C4-2B (cell line): ENCODE results near the gene EVI5L.

Experiments
- H3K27ac ChIP-seq: fragments of 450-650 bp; 2 replicates; pipeline ENCODE4 v1.5.1; 2017
- ZFX ChIP-seq: fragments of 450-650 bp; IDR thresholded peaks from 2 replicates; pipeline ENCODE4 v1.6.1; 2017
- TF ChIP-seq, protein P1 (sequence below): fragments of 450-650 bp; conservative IDR thresholded peaks from 2 replicates; pipeline ENCODE4 v1.5.1; 2017; ENCODE audit warnings: mild to moderate bottlenecking

Gene EVI5L

DNA sequence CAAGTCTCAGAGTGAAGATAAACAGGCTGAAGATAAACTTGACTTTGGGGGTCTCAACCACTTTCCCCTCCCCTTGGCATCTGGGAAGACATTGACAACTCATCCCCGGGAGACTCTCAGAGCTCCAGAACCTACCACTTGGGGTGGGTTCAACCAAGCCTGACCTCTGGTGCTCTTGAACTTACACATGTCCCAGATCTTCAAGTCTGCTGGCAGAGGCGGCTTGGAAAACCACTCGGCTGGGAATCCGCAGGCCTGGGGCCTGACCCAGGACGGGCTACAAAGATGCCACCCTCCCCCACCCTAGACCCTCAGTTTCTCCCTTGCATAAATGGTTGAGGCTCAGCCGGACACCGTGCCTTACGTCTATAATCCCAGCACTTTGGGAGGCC, 58.8 kb downstream of the EVI5L start:
- TF ChIP-seq, protein P1, sequence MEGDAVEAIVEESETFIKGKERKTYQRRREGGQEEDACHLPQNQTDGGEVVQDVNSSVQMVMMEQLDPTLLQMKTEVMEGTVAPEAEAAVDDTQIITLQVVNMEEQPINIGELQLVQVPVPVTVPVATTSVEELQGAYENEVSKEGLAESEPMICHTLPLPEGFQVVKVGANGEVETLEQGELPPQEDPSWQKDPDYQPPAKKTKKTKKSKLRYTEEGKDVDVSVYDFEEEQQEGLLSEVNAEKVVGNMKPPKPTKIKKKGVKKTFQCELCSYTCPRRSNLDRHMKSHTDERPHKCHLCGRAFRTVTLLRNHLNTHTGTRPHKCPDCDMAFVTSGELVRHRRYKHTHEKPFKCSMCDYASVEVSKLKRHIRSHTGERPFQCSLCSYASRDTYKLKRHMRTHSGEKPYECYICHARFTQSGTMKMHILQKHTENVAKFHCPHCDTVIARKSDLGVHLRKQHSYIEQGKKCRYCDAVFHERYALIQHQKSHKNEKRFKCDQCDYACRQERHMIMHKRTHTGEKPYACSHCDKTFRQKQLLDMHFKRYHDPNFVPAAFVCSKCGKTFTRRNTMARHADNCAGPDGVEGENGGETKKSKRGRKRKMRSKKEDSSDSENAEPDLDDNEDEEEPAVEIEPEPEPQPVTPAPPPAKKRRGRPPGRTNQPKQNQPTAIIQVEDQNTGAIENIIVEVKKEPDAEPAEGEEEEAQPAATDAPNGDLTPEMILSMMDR = no peak
- no peak for TF ChIP-seq ZFX
- H3K27ac ChIP-seq = peak overlapping the region; percentile 71

DNA sequence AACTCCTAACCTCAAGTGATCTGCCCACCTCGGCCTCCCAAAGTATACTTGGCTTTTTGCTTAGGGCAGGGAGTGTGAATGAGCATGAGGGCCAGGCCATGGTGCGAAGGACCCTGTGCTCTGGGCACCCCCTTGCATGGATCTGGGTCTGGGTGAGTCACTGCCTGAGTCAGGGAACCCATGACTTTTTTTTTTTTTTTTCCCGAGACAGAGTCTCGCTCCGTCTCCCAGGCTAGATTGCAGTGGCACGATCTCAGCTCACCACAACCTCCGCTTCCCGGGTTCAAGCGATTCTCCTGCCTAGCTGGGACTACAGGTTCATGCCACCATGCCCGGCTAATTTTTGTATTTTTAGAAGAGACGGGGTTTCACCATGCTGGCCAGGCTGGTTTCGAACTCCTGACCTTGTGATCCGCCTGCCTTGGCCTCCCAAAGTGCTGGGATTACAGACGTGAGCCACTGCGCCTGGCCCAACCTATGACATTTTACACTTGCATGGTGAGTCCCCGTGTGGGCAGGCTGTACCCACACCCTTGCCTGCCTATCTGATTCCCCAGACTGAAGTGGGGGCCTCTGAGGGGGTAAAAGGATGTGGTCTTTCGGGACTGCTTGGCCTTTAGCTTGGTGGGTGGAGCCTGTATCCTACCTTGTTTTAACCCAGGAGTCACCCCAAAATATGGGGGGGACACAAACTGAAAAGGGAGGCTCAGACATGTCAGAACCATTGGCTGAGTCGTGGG, 63.5 kb downstream of the EVI5L start:
- peak overlapping the region; percentile 78 for H3K27ac ChIP-seq

DNA sequence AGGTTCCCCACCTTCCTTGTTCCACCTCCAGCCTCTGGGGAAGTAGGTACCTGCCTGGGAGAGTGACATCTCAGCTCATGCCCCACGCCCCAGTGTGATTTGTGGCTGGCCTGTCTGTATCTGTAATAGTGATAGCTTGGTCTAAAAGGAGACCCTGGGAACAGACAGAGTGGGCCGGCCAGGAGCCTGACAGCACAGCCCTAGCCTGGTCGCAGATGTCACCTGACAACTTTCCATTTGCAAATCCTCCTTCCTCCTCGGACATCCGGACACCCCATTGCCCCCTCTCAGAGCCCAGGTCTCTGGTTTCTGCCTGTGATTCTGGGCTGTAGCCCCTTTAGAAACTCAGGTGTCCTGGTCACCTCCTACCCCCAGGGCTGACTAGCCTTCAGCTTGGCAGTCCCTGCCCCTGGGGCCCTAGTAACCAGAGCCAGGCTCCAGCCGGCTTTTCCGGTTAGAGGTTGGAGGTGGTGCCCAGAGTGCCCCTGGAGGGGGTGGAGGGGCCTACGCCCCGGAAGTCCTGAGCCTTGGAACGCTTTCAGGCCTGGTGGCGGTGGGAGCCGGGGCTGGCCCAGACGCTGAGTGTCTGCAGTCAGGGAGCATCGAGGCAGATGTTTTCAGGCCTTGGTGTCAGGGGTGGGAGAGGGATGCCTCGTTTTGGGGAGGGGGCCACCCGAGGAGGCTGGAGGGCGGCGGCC, 64.7 kb downstream of the EVI5L start:
- H3K27ac ChIP-seq = peak overlapping the region; percentile 78
- TF ChIP-seq ZFX = no peak
- TF ChIP-seq, protein P1 = no peak

DNA sequence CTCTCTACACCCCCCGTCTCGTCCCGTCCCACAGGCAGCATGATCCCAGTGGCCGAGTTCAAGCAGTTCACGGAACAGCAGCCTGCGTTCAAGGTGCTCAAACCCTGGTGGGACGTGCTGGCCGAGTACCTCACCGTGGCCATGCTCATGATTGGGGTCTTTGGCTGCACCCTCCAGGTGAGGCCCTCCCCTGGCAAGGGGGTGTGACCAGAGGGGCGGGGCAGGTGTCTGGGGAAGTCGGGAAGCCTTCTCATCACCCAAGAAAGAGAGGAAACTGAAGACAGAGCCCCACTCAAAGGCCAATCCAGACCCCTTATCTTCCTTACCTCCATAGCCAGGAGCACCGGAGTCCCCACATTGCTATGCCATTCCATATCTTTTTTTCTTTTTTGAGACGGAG, 65.5 kb downstream of the EVI5L start:
- TF ChIP-seq, protein P1 = no peak
- TF ChIP-seq ZFX = no peak
- peak overlapping the region; percentile 78 for H3K27ac ChIP-seq

DNA sequence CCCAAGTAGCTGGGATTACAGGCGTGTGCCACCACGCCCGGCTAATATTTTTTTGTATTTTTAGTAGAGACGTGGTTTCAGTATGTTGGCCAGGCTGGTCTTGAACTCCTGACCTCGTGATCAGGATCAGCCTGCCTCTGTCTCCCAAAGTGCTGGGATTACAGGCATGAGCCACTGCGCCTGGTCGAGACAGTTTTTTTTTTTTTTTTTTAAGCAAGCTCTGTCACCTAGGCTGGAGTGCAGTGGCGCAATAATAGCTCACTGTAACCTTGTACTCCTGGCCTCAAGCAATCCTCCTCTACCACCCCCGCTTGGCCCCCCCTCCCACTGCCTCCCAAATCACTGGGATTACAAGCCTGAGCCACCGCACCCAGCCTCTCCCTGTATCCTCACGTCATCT, 67.3 kb downstream of the EVI5L start:
- TF ChIP-seq, protein P1 = no peak
- no peak for TF ChIP-seq ZFX
- no peak overlapping the region for H3K27ac ChIP-seq

DNA sequence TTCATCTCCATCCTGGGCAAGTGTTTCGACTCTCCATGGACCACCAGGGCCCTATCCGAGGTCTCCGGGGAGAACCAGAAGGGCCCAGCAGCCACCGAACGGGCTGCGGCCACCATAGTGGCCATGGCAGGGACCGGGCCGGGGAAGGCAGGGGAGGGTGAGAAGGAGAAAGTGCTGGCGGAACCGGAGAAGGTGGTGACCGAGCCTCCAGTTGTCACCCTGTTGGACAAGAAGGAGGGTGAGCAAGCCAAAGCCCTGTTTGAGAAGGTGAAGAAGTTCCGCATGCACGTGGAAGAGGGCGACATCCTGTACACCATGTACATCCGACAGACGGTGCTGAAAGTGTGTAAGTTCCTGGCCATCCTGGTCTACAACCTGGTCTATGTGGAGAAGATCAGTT, 68.9 kb downstream of the EVI5L start:
- TF ChIP-seq, protein P1 = no peak
- no peak for TF ChIP-seq ZFX
- H3K27ac ChIP-seq = no peak overlapping the region

DNA sequence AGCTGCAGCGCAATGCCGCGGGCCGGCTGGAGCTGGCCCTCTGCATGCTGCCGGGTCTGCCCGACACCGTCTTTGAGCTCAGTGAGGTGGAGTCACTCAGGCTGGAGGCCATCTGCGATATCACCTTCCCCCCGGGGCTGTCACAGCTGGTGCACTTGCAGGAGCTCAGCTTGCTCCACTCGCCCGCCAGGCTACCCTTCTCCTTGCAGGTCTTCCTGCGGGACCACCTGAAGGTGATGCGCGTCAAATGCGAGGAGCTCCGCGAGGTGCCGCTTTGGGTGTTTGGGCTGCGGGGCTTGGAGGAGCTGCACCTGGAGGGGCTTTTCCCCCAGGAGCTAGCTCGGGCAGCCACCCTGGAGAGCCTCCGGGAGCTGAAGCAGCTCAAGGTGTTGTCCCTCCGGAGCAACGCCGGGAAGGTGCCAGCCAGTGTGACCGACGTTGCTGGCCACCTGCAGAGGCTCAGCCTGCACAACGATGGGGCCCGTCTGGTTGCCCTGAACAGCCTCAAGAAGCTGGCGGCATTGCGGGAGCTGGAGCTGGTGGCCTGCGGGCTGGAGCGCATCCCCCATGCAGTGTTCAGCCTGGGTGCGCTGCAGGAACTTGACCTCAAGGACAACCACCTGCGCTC, 69.8 kb downstream of the EVI5L start:
- no peak for TF ChIP-seq ZFX
- TF ChIP-seq, protein P1 = no peak

More for the DNA sequence above, 69.8 kb downstream of the EVI5L start:
- no peak overlapping the region for H3K27ac ChIP-seq
